Mucosa of descending colon (tissue), 3 donors: ENCODE data around the gene DYNLRB1. TPM values are rescaled to one million over a fixed set of nuclear protein-coding genes. Genes with fewer than 3 reads are reported as not detected.

ENCODE experiments used
- ATAC-seq: fragments of 200-7000 bp; cut with Tn5 transposase; one replicate; pipeline ENCODE4 v1.9.1; 2020; ENCODE audit warnings: mild to moderate bottlenecking, moderate library complexity
- DNase-seq, 3 donors: peaks; one replicate each; pipeline ENCODE4 v3.0.0-alpha.2; 2020
- H3K36me3 ChIP-seq: fragments of 200-600 bp; one replicate; pipeline ENCODE4 v1.8.0; 2021; ENCODE audit warnings: low read depth, mild to moderate bottlenecking
- H3K4me1 ChIP-seq: fragments of 200-600 bp; one replicate; pipeline ENCODE4 v1.8.0; 2021; ENCODE audit warnings: low read depth, mild to moderate bottlenecking
- H3K4me3 ChIP-seq: fragments of 200-600 bp; one replicate; pipeline ENCODE4 v1.8.0; 2021; ENCODE audit warnings: mild to moderate bottlenecking
- H3K9me3 ChIP-seq: fragments of 200-600 bp; one replicate; pipeline ENCODE4 v1.8.0; 2021; ENCODE audit warnings: mild to moderate bottlenecking
- intact Hi-C, 2 donors: fragments of 100-400 bp; cut with DNase I in 1 of 2; cut with micrococcal nuclease in 1 of 2; formaldehyde crosslinking; loops; one replicate each; pipeline versions ENCODE4 v1.11.0 to v1.11.1; 2022; cut with DNase I, micrococcal nuclease
- total RNA-seq, 3 donors: library from RNA; stranded (reverse); fragmentation: NEBNext Ultra II Directional in 2 of 3; extraction: Animal tissue kit (Norgen Biotek cat#: 25700) in 2 of 3; gene quantifications; one replicate each; pipeline versions ENCODE4 v1.2.1 to v1.2.4, GENCODE V29; 2021 to 2023
- TF ChIP-seq, protein P1 (sequence below): fragments of 200-600 bp; IDR thresholded peaks from one replicate; pipeline ENCODE4 v1.8.0; 2022; ENCODE audit warnings: antibody characterized with exemption, mild to moderate bottlenecking
- donor health status: DM: no; HTN: no; CAD: no; lungs with moderate emphysema.
- donor health status: DM: no; HTN: no; CAD: no.
- donor health status: DM: no; HTN: yes; CAD: no.

Gene DYNLRB1
- total RNA-seq, 3 donors from 2014 or later: 110 to 137 (median 119) TPM

- Histone ChIP-seq H3K36me3 (no peaks in the 10 kb centered on the region), H3K9me3 (no peaks in the 10 kb centered on the region), H3K4me3 (no peak overlapping the region), H3K4me1 (peaks cover 36% of the 10 kb centered on the region)
- TF ChIP-seq, protein P1, sequence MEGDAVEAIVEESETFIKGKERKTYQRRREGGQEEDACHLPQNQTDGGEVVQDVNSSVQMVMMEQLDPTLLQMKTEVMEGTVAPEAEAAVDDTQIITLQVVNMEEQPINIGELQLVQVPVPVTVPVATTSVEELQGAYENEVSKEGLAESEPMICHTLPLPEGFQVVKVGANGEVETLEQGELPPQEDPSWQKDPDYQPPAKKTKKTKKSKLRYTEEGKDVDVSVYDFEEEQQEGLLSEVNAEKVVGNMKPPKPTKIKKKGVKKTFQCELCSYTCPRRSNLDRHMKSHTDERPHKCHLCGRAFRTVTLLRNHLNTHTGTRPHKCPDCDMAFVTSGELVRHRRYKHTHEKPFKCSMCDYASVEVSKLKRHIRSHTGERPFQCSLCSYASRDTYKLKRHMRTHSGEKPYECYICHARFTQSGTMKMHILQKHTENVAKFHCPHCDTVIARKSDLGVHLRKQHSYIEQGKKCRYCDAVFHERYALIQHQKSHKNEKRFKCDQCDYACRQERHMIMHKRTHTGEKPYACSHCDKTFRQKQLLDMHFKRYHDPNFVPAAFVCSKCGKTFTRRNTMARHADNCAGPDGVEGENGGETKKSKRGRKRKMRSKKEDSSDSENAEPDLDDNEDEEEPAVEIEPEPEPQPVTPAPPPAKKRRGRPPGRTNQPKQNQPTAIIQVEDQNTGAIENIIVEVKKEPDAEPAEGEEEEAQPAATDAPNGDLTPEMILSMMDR: no peak
- intact Hi-C loops: no loop called here
- DNase-seq: peak in 1 of 3 donors; percentile 17
- ATAC-seq: no peak
Measured at GRCh38 chr20:34527016-34527415, 10.8 kb downstream of the DYNLRB1 start.

DNA sequence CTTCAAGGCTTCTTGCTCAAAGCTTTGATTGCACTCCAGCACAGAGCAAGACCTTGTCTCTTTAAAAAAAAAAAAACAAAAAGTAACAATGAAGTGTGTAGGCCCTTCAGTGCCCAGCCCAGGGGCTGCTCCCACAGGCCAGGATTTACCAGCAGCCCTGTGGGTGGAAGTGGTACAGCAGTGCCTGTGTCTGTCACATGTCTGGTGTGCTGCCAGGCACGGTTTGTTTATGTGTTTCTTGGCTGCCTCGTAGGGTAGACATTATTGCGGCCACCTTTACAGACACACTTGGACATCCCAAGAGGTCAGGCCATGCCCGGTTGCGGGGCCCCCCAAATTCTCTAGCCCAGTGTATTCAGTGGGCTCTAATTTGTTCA, 12.7 kb downstream of the DYNLRB1 start:
- Histone ChIP-seq H3K4me3 (no peak overlapping the region), H3K4me1 (peaks cover 21% of the 10 kb centered on the region), H3K9me3 (no peaks in the 10 kb centered on the region), H3K36me3 (no peaks in the 10 kb centered on the region)
- ATAC-seq (no peak), DNase-seq (peak in 2 of 3 donors; percentile 31 to 47)
- TF ChIP-seq, protein P1: no peak
- intact Hi-C loops: no loop called here

- TF ChIP-seq, protein P1: no peak
- DNase-seq (no peak), ATAC-seq (no peak)
- Histone ChIP-seq H3K4me1 (peaks cover 19% of the 10 kb centered on the region), H3K36me3 (peaks cover 5% of the 10 kb centered on the region), H3K4me3 (no peak overlapping the region), H3K9me3 (no peaks in the 10 kb centered on the region)
- intact Hi-C loops: no loop called here
Measured at GRCh38 chr20:34529742-34530141, 13.5 kb downstream of the DYNLRB1 start.

- DNase-seq: peak in 2 of 3 donors; percentile 12 to 14
- Histone ChIP-seq H3K36me3 (peaks cover 11% of the 10 kb centered on the region), H3K9me3 (no peaks in the 10 kb centered on the region), H3K4me3 (no peak overlapping the region), H3K4me1 (peaks cover 15% of the 10 kb centered on the region)
- ATAC-seq: no peak
- TF ChIP-seq, protein P1: no peak
- intact Hi-C loops: no loop called here
Measured at GRCh38 chr20:34530342-34530741, 14.1 kb downstream of the DYNLRB1 start.

DNA sequence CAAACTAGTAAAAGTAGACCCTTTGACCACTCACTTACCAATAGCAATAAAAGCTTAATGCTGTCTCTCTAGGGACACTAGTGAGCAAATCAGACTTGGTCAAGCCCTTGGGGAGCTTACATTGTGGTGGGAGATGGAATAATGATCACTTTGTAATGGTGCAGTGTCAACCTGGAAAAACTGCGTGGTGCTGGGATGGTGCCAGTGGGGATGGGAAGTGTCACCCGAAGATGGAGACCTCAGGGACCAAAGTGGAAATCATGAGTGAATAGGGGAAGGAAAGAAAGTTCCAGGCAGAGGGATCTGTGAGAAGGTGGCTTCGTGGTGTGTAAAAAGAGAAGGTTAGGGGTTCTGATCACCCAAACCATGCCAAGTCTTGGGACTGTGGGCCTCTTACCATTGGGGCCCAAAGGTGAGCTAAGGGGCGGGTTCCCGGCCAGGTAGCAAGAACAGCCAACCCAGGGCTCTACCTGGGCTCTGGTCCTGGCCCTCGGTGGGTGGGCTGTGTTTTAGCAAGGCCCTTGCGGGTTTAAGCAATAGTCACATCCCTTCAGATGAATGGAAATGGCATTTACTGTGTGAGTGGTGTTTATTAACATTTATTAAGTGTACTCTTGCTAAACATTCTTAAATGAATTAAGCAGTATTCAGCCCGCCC, 15.5 kb downstream of the DYNLRB1 start:
- intact Hi-C loops: no loop called here
- peaks cover 16% of the 10 kb centered on the region for H3K36me3 ChIP-seq
- no peak for ATAC-seq
- peaks cover 2% of the 10 kb centered on the region for H3K4me1 ChIP-seq
- TF ChIP-seq, protein P1: no peak
- no peak overlapping the region for H3K4me3 ChIP-seq
- DNase-seq: peak in 1 of 3 donors; percentile 25
- H3K9me3 ChIP-seq: no peaks in the 10 kb centered on the region
